ELR (cell line): ENCODE results near the gene LDLRAD4.

Experiments
- DNase-seq: peaks from one replicate; pipeline ENCODE4 v3.0.0-alpha.2; 2015; ENCODE audit warnings: low read depth

LDLRAD4 gene

DNA sequence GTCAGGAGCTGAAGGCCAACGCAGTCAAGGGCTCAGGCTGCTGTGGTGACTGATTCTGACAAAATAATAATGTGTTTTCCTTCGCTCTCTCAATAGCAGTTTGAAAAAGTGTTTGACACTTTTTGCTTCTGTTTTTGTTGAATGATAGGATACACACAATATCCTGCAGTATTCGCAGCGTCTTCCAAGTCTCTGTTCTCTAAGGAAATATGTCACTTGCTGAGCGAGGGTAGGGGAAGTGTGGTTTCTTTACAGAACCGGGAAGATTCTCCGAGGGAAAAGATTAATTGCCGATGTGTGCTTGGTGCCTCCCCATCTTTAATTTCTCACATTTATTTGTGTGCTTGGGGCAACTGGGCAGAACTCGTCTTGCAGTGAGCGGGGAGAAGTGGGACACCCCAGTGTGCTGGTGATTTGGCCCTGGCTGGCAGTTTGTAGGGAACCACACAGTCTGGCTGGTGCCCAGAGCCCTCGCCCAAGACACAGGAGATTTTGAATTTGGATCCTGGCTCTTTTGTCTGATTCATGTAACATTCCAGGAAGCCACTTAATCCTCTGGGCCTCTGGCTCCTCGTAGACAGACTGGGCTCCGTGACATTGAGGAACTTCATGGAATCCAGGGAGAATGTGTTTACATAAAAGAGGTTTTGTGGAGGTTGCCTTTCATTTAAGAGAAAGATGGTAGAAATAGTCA lies 169.4 kb downstream of the LDLRAD4 start:
- DNase-seq, result peak; percentile 5

DNA sequence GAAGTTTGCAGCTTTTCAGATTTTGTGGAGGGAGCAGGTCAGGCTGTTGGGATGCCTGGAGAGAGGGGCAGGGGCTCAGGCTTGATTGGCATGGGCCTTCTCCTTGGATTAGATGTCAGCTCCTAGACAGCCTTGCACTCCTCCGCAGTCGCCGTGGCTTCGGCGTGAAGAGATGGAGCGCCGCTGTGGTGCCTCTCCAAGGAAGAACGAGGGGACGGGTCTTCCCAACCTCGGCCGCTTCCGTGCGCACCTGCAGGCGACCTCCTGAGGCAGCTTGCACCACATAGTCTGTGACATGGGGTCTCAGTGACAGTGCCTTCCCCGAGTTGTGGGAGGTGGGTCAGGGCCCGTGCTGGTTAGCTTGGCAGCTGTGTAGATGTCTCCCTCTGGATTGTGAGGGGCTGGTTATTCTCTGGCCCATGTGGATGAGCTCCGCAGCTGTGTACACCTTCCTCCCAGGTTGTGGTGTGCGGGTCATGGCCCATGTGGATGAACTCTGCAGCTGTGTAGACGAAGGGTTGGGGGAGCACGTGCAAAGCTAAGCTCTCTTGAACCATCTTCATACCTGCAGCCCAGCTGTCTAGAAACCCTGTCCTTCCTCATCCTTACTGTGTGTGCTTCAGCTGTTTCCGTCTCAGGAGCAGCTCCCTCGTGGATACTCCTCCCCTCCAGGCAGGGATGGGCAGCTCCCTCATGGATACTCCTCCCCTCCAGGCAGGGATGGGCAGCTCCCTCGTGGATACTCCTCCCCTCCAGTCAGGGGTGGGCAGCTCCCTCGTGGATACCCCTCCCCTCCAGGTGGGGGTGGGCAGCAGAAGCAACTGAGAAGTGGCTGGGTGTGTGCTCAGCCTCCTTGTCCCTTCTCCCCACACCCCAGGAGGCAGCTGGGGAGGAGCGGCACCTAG lies 170.3 kb downstream of the LDLRAD4 start:
- no peak for DNase-seq

DNA sequence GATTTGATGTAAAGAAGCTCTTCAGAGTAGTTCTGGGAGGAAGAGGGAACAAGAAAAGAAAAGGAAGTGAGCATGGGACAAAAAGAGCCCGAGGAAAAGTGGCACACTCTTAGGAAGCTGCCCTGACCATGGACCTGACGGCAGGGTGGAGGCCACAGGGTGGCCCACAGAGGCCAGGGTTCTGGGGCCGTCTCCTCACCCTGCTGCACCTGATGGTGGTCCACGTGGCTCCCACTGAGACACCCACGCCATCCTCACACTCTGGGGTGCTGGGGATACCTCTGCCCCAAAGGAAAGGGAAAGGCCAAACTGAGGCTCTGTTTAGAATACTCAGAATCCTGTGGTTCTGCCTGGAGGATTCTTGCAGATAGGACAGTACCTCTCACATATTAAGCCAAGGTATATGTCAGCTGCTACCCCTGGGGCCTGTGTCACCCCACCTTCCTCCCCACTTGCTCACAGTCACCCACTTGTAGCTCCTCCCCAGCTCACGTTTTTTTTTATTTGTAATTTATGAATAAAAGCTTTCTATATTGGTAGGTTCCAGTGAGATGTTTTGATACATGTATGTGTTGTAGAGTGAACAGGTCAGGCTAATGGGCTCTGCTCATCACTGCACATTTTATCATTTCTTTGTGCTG lies 171.1 kb downstream of the LDLRAD4 start:
- no peak for DNase-seq

DNA sequence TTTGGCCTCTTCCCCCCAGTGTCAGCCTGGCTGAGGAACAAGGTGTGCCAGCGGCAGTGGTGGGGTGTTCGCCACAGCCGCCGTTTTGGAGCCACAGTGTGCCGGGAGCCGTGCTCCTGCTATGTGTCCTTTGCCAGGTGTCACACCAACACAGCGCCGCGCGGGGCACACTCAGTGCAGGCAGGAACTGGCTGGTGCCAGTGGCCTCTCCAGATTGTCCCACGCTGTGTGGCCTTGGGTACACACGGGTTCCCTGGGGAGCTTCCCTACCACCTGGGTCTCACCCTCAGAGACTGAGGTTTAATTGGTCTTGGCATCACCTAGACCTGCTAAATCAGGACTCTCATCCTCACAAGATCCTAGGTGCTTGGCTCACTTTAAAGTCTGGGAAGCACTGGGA lies 171.6 kb downstream of the LDLRAD4 start:
- no peak for DNase-seq

DNA sequence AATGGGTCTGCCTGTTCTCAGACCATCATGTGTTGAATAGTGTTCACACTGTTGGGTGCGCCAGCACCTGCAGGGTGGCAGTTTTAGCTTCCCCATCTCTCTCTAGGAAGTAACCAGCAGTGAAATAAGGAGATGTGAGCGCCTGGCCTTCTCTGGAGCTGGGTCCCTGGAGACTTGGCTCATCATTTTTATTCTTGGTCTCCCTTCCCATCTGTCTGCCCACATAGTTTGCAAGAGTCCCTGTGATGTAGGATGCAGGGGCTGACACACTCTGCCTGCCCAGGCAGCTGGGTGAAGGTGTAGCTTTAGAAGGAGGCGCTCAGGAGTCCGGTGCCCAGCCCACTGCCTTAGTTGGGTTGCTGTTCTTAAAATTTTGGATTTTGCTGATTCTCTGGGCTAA lies 172.2 kb downstream of the LDLRAD4 start:
- DNase-seq, result no peak

DNA sequence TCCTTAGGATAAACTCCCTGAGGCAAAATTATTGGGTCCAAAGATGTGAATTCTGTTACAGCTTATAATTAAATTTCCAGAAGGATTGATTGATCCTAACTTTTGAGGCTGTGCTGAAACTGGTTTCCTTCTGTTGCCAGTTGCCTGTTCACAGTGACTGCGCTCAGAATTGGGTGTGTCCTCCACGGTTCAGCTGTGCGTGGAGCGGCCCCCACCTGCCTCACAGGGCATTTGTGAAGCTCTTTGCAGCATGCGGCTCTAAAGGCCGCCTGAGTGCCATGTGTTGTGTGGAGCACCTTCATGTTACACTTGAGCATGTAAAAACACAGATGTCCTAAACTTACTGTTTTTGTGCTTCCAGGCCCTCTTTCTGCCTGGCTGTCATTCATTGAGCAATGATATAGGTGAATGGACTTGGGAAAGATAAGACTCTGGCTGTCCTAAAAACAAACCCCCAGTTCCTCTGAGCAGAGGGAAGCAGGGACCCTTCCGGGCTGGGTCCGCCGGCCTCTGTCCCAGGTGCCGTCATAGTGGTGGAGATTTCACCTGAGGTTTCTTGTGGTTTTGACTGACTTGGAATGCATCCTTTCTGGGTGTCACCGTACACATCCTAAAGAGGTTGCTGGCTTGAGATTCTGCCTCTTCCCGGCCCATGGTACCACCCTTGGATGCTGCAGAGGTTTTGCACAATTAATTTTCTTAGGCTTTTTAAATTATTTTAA lies 173.6 kb downstream of the LDLRAD4 start:
- no peak for DNase-seq

DNA sequence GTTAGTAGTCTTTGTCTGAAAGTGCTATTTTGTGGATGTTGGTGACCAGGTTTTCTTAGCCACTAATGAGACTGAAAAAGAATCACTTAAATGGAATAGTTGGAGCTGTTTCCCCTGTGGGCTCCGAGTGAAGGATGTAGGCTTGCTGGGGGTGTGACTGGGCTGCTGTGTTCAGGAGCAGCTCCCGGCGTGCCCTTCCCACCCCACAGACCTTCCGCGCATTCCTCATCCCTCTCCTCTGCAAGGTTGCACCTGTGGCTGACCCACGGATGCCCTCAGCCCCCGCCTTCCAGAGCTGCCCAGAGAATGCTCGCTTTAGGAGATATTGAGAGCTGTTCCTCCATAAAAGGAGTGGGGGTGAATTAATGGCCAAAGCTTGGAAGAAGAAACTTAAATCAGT lies 174.3 kb downstream of the LDLRAD4 start:
- no peak for DNase-seq

DNA sequence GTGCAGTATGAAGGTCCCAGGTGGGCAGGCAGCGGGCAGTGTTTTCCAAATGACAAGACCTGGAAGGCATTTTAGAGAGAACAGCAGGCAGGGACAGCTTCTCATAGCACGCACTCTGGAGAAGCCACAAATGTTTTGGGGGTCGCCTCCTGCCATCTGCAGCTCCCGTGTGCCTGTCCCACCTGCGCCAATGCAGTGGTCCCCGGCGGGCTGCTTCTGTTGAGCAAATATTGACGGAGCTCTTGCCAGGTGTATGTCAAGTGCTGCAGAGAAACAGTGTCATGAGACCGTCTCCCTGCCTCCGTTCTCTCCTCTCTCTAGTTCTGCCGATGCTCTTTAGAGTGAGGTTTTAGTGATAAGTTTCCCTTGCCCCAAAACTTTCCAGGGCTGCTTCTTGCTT lies 174.8 kb downstream of the LDLRAD4 start:
- no peak for DNase-seq

DNA sequence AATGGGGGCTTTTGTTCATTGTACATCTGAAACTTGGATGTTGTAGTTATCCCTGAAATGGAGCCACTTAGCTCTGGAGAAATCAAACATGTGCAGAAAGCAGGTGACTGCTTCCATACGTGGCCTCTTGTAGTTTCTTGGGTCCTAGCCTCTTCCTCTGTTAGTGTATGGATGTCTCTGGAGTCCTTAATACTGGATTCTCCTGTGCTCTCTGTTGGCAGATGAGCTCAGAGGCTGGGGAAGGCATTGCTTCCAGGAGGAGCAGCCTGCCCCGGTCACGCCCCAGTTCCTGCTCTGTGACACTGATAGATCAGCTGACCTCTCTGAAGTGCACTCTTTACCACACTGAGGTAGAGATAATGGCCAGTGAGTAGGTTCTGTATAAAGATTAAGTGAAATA lies 176.2 kb downstream of the LDLRAD4 start:
- no peak for DNase-seq

DNA sequence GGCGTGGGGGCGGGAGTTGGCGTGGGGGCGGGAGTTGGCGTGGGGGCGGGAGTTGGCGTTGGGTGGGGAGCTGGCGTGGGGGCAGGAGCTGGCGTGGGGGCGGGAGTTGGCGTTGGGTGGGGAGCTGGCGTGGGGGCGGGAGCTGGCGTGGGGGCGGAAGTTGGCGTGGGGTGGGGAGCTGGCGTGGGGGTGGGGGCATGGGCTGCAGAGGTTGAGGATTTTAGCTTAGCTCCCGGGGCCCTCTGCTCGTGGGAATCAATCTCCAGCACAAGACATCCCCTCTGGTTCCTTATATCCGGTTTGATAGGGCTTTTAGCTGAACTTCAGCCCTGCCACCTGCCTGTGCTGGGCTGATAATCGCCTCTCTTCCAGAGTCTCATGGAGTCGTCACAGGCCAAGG lies 177.0 kb downstream of the LDLRAD4 start:
- no peak for DNase-seq

DNA sequence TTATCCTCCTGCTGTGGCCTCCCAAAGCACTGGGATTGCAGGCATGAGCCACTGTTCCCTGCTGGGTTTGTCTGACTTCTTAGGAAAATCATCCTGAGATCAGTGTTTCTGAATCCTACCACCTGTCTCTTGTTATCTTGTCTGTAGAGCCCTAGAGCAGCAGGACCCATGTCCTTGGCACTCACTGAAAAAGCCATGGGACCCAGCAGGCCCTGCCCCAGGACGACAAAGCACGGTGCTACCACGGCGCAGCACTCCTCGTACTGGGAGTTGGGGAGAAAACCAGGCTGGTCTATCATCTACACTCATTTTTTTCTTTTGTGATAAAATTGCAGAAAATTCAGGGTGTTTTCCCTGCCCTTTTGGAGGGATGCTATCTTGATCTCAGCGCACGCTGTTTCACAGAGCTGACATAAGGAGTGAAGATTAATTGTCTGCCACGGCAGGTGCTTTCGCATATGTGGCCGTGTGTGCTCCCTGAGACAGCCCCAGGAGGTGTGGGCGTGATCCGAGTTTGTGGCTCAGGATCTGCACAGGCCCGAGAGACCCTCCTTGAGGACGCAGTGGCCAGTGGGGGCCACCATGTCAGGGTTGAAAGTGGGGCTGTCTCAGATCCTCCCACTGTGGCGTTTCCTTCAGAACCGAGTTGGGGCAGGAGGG lies 179.1 kb downstream of the LDLRAD4 start:
- DNase-seq, result no peak

DNA sequence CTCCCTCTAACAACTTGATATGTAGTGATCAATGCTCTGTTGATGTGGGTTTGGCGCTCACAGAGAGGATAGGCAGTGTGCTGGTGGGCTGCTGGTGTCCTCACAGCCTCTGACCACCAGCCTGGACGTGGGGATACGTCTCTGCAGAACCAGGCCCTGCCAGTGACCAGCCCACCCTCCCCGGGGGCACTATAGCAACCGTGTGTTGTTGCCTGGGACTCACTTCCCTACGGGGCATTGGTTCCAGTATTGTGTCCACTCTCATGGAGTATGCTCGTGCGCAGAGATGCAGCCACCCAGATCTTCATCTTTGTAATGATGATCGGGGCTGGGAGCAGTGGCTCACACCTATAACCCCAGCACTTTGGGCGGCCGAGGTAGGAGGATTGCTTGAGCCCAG lies 180.1 kb downstream of the LDLRAD4 start:
- no peak for DNase-seq

DNA sequence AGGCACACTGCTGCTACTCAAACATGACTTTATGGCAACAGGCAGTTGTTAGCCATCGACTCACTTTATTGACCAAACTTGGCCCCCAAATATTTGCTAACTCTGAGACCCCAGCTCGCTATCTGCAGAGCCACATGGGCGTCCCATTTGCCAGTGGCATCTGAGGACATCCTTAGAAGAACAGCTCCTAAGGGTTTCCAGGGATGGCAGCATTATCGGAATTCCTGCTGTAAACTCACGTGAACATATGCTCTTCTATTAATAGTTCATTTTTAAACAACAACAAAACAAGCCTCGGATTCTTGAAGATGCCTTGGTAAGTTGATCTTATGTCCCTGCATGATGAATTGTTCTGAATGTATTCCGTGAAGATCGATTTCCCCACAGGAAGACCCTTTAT lies 181.0 kb downstream of the LDLRAD4 start:
- no peak for DNase-seq

DNA sequence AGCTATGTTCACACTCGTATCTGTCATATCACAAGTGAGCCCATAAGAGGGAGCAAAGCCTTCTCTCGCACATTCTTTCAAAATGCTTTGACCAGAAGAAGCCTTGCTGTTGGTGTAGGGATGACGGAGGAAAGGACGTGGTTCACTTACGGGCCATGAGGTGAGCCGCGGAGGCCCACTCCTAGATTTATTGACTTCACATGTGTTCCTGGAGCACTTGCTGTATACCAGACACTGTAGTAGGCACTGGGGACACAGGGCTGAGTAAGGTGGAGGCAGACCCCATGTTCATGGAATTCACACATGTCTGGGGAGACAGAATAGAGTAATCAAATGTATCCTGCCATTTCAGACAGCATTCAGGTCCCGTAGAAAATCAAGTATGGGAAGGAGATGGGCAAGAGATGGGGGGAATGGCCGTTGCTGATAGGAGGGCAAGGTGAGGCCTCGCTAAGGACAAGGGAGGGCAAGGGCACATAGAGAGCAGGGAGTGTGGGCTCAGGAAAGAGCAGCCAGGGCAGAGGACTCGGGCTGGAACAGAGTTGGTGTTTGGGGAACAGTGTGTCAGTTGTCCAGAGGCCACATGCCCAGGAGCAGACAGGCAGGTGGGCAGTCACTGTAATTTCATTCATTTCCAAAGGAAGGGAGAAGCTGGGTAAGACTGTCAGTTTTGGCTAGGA lies 182.2 kb downstream of the LDLRAD4 start:
- no peak for DNase-seq

DNA sequence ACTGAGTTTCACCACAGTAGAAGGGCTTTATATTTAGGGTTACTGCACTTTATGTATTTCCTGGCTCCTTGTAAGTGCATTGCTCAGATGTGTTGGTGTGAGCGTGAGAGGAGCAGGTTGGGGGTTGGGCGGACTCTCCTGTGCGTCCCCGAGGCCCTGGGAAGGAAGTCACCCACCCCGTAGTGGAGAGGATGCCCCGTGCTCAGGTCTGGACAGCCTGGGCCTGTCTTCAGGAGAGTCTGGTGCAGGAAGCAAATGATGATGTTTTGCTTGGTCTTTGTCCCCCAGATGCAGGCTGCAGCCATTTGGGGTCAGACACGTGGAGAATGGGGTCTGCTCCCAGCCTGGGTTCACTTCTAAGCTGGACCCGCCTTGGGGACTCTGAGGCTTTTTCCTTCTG lies 182.8 kb downstream of the LDLRAD4 start:
- no peak for DNase-seq

DNA sequence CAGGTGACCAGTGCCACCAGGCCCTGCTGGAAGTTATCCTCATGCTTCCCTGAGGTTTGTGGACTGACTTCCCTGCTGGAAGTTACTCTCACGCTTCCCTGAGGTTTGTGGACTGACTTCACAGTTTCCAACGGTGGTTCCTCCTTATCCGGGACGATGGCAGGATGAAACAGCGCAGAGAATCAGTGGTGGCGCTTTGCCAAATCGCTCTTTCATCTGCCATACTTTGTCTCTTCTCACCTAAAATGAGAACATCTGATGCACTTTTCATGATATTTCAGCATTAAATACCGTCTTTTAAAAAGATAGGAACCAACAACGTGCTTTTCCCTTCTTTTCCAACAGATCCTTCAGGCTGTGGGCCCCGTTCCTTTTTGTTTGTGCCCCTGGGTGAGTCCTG lies 183.3 kb downstream of the LDLRAD4 start:
- DNase-seq, result no peak

DNA sequence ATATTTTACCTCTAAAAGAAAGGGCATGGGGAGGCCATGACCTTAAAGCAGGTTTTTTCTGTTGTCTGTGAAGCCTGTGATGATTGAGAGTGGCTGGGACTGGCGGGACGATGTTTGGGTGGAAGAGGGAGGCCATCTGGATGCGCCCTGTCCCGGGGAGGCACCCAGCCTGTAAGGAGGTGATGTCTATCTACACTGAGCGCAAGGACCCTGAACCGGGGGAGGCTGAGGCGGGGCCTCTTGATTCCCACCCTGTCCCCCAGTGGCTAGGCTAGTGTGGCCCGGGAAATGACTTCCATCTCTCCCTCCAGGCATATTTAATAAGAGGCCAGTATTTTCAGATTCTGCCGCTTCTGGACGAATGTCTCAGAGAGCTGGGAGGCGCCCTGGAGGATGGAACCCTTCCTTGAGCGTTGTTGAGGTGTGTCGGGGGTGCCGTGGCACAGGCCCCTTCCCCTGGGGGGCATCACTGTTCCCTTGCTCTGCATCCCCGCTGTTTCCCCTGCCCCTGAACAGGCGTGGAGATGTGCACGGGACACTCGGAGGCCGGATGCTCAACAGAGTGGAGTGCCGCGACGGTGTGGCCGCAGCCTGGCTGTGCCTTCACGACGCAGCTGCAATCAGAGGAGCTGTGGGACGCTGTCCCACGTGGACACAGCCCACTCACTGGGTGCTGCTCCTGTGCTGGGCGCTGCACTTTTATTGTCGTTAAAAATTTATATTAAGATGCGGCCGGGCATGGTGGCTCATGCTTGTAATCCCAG lies 185.4 kb downstream of the LDLRAD4 start:
- no peak for DNase-seq

DNA sequence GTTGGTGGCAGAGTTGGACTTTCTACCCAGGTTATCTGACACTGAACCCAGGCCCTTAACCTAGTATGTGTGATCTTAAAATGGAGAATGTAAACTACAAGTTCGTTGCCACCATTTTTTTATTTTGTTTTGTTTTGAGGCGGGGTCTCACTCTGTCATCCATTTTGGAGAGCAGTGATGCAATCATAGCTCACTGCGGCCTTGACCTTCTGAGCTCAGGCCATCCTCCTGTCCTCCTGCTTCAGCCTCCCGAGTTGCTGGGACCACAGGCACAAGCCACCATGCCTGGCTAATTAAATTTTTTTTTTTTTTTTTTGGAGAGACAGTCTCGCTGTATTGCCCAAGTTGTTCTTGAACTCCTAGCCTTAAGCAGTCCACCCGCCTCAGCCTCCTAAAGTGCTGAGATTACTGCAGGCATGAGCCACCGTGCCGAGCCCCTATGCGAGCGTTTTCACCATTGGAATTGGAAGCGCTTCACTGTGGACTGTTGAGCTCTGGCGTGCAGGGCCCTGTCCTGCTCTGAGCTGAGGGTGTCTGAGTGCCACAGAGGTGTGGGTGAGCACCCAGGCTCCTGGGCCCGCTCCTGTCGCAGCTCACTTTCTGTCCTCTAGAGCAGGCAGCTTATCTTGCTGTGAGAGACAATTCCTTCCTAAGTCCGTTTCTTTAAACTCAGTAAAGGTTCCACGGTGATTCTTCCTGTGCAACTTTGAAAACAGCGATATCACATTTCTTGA lies 186.9 kb downstream of the LDLRAD4 start:
- DNase-seq, result no peak

DNA sequence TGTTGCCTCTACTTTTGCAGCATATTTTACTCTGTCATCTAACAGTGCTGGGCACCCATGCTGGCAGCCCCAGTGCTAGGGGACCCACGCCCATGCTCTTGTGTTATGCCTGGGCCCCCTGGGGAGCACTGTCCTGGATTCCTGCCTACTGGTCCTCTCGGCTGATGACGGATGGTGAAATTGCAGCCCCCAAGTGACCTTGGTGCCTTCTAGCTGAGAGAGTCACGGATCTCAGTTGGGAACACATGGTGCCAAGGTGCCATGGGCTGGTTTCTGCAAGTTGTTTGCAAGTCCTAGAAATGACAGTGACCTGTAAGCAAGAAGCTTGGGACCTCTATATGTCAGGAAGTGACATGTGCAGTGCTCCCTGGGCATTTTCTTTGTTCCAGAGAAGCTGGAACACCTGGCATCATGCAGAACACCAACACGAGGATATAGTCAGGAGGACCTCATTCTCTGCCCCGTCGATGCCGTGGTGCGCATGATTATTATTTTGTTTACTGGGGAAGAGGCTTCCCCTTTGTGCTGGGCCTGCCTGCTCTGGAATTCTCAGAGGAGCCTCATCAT lies 187.6 kb downstream of the LDLRAD4 start:
- no peak for DNase-seq
